Peyer's patch (tissue), 4 donors: ENCODE results near the gene AMPD3. TPM values are rescaled to one million over a fixed set of nuclear protein-coding genes. Genes with fewer than 3 reads are reported as not detected.

ENCODE experiments used
- DNase-seq, 3 donors: peaks; one replicate each; pipeline ENCODE4 v3.0.0-alpha.2; 2017 to 2019
- H3K27ac ChIP-seq, 4 donors: fragments of 200-600 bp; sonication (generic); one replicate each; pipeline ENCODE4 v1.5.1; 2016 to 2019
- H3K27me3 ChIP-seq, 2 donors: fragments of 200-600 bp; sonication (generic); one replicate each; pipeline ENCODE4 v1.5.1; 2019
- H3K36me3 ChIP-seq, 3 donors: fragments of 200-600 bp; sonication (generic); one replicate each; pipeline ENCODE4 v1.5.1; 2016 to 2019
- H3K4me1 ChIP-seq, 4 donors: fragments of 200-600 bp; sonication (generic); one replicate each; pipeline ENCODE4 v1.5.1; 2016 to 2019
- H3K4me3 ChIP-seq, 4 donors: fragments of 200-600 bp; sonication (generic); 1 replicate in 3 of 4; 2 replicates in 1 of 4; pipeline ENCODE4 v1.5.1; 2016 to 2019; ENCODE audit warnings: mild to moderate bottlenecking in 1 of 4
- H3K9me3 ChIP-seq, 4 donors: fragments of 200-600 bp; sonication (generic); one replicate each; pipeline ENCODE4 v1.5.1; 2016 to 2019; ENCODE audit warnings: mild to moderate bottlenecking in 1 of 4
- POLR2A ChIP-seq, 2 donors: fragments of 450-650 bp; IDR thresholded peaks; one replicate each; pipeline ENCODE4 v1.5.1; 2017; ENCODE audit warnings: antibody characterized with exemption in 2 of 2, mild to moderate bottlenecking in 2 of 2, moderate library complexity in 2 of 2
- total RNA-seq, 4 donors: library from RNA; depleted of rRNA; stranded (reverse); fragments of >200 nt; gene quantifications; one replicate each; pipeline ENCODE4 v1.1.0, GENCODE V29; 2016
- TF ChIP-seq, protein P1 (sequence below), 6 experiments: fragments of 450-650 bp in 4 of 6; fragments of 200-600 bp in 2 of 6; sonication (generic) in 1 of 6; IDR thresholded peaks; one replicate each; pipeline ENCODE4 v1.5.1; 2017 to 2019; ENCODE audit warnings: antibody characterized with exemption in 6 of 6, mild to moderate bottlenecking in 3 of 6, moderate library complexity in 1 of 6

The AMPD3 gene
- total RNA-seq, 4 donors from 2014 or later, result 12.4 to 28.9 (median 17.6) TPM

DNA sequence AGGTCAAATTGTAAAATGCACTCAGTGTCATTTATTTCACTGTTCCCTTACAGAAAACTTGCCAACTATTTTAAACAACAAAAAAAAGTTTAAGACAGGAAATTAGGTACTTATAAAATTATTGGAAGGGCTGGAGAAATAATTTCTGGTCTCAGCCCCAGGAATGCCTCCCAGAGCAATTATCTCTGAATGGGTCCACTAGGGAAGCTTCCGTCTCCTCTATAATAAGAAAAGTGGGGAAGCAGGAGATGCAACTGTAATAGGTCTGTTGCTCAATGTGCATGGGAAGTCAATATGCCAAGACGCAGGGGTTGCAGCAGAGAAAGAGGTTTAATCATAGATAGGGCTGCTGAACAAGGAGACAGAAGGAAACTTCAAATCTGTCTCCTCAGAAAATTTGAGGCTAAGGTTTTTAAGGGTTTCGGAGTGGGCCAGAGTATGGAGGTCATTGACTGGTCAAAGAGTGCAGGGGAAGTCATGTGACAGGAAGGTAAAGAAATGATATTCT lies 96.8 kb downstream of the AMPD3 start:
- no peak overlapping the region for H3K27ac ChIP-seq

DNA sequence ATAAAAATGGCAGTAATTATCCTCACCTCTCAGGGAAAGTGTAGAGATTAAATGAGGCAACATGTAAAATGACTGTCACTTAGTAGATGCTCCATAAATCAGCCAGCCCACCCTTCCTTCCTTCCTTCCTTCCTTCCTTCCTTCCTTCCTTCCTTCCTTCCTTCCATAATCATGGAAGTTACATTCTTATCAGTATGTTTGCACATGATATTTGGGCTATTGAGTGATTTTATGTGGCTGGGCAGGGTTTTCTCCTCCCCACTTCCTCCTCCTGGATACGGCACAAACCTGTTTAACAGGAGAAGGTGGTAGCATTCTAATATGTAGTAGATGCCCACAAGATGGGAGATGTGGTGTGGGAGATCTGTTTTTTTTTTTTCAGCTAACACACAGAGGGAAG lies 101.5 kb downstream of the AMPD3 start:
- no peak overlapping the region for H3K27ac ChIP-seq
- no peaks in the 10 kb centered on the region for H3K27me3 ChIP-seq
- H3K36me3 ChIP-seq, result no peaks in the 10 kb centered on the region
- no peak overlapping the region for H3K4me3 ChIP-seq
- no peaks in the 10 kb centered on the region for H3K4me1 ChIP-seq
- no peak for TF ChIP-seq POLR2A (IDR thresholded peaks at IDR 0.05)
- TF ChIP-seq, protein P1, sequence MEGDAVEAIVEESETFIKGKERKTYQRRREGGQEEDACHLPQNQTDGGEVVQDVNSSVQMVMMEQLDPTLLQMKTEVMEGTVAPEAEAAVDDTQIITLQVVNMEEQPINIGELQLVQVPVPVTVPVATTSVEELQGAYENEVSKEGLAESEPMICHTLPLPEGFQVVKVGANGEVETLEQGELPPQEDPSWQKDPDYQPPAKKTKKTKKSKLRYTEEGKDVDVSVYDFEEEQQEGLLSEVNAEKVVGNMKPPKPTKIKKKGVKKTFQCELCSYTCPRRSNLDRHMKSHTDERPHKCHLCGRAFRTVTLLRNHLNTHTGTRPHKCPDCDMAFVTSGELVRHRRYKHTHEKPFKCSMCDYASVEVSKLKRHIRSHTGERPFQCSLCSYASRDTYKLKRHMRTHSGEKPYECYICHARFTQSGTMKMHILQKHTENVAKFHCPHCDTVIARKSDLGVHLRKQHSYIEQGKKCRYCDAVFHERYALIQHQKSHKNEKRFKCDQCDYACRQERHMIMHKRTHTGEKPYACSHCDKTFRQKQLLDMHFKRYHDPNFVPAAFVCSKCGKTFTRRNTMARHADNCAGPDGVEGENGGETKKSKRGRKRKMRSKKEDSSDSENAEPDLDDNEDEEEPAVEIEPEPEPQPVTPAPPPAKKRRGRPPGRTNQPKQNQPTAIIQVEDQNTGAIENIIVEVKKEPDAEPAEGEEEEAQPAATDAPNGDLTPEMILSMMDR (IDR thresholded peaks at IDR 0.05), result no peak
- H3K9me3 ChIP-seq, result peaks cover 0 to 5% (median 0%) of the 10 kb centered on the region in 4 donors
- DNase-seq, result no peak

More for the DNA sequence above, 96.8 kb downstream of the AMPD3 start:
- TF ChIP-seq, protein P1 (IDR thresholded peaks at IDR 0.05), result no peak
- no peak for TF ChIP-seq POLR2A (IDR thresholded peaks at IDR 0.05)
- no peaks in the 10 kb centered on the region for H3K4me1 ChIP-seq
- H3K36me3 ChIP-seq, result no peaks in the 10 kb centered on the region
- DNase-seq, result no peak
- H3K9me3 ChIP-seq, result peaks cover 0 to 5% (median 0%) of the 10 kb centered on the region in 4 donors
- H3K4me3 ChIP-seq, result no peak overlapping the region
- H3K27me3 ChIP-seq, result no peaks in the 10 kb centered on the region

Other genes starting within 250 kb of the AMPD3 start
- 10 to 100 TPM; 52.7 to 70.1 (median 56.7) TPM for gene SBF2, start 161.0 kb upstream of the AMPD3 start, total RNA-seq
- 100 to 1,000 TPM in 2 of 4 donors, 10 to 100 TPM in 2; 75.5 to 323 (median 106) TPM for gene ADM, start 150.2 kb upstream of the AMPD3 start, total RNA-seq
- gene RNF141, start 85.9 kb downstream of the AMPD3 start, total RNA-seq, result 10 to 100 TPM; 28.1 to 35.1 (median 33.5) TPM
- gene LYVE1, start 113.4 kb downstream of the AMPD3 start, total RNA-seq, result 10 to 100 TPM in 3 of 4 donors, 1 to 10 TPM in 1; 4.1 to 50.3 (median 21.4) TPM
- gene IRAG1, start 238.5 kb downstream of the AMPD3 start, total RNA-seq, result 10 to 100 TPM in 2 of 4 donors, 1 to 10 TPM in 2; 4.2 to 44.6 (median 11.8) TPM